HCT116 (cell line): ENCODE results near the gene STAU1. TPM values are rescaled to one million over a fixed set of nuclear protein-coding genes. Genes with fewer than 3 reads are reported as not detected.

Experiments used
- ATAC-seq: fragments of 200-7000 bp; cut with Tn5 transposase; 2 replicates; pipeline ENCODE4 v1.9.1; 2020; ENCODE audit warnings: mild to moderate bottlenecking, moderate library complexity
- BruUV-seq: library from RNA; stranded (reverse); fragments of 400-500 nt; replicated peaks from 2 replicates; lab custom pipeline; 2021; lab: Mats Ljungman, UMichigan
- CTCF ChIA-PET: fragments of 300-600 bp; sonication (Branson Sonifier 250); formaldehyde crosslinking; loops from one replicate; lab custom pipeline; 2021; ENCODE audit warnings: antibody characterized with exemption; lab: Charles Lee
- POLR2A ChIA-PET: fragments of 300-600, 350-600 bp; sonication (Branson Sonifier 250); formaldehyde crosslinking; loops from one replicate; lab custom pipeline; 2021; ENCODE audit warnings: antibody characterized with exemption; lab: Charles Lee
- RAD21 ChIA-PET, 2 experiments: fragments of 300-600 bp; sonication (Branson Sonifier 250); formaldehyde crosslinking; loops; one replicate each; lab custom pipeline; 2023; ENCODE audit warnings: low total read pairs in 2 of 2; ENCODE audit not compliant: uncharacterized antibody in 2 of 2, unreplicated experiment in 2 of 2, low non-redundant PET in 1 of 2; lab: Charles Lee
- DNase-seq: peaks from one replicate; pipeline ENCODE4 v3.0.0-alpha.2; 2010; ENCODE audit warnings: low read depth, low spot score
- H2AFZ ChIP-seq: fragments of 200-600 bp; shearing (Covaris generic), sonication (generic); 2 replicates; pipeline ENCODE4 v1.6.1; 2017; ENCODE audit warnings: low read depth, mixed run types, mixed read lengths, antibody characterized with exemption, low read length; ENCODE audit not compliant: poor library complexity, severe bottlenecking
- H3K27ac ChIP-seq: 2 replicates; pipeline ENCODE4 v1.5.1; 2012; ENCODE audit warnings: low read depth, low read length
- H3K27me3 ChIP-seq: fragments of 200-600 bp; sonication (generic); 2 replicates; pipeline ENCODE4 v1.6.1; 2016; ENCODE audit warnings: mixed run types, low read length, mixed read lengths; ENCODE audit not compliant: insufficient read depth
- H3K36me3 ChIP-seq, 2 experiments: fragments of 200-500 bp in 1 of 2; fragments of 200-600 bp in 1 of 2; sonication (Bioruptor generic) in 1 of 2; sonication (generic) in 1 of 2; 2 replicates each; pipeline versions ENCODE4 v1.5.1 to v1.6.1; 2014 to 2016; ENCODE audit warnings: low read length in 2 of 2, inconsistent platforms in 1 of 2, mixed read lengths in 1 of 2, mixed run types in 1 of 2; ENCODE audit not compliant: insufficient read depth in 2 of 2, control insufficient read depth in 1 of 2
- H3K4me1 ChIP-seq, 2 experiments: fragments of 200-600 bp in 1 of 2; sonication (generic) in 1 of 2; 2 replicates each; pipeline versions ENCODE4 v1.5.1 to v1.6.1; 2012 to 2017; ENCODE audit warnings: low read length in 2 of 2, inconsistent platforms in 1 of 2, mild to moderate bottlenecking in 1 of 2, mixed read lengths in 1 of 2, mixed run types in 1 of 2, moderate library complexity in 1 of 2; ENCODE audit not compliant: insufficient read depth in 2 of 2, control insufficient read depth in 1 of 2
- H3K4me2 ChIP-seq: fragments of 200-600 bp; sonication (generic); 2 replicates; pipeline ENCODE4 v1.6.1; 2017; ENCODE audit warnings: mixed run types, low read length, mixed read lengths
- H3K4me3 ChIP-seq, 2 experiments: fragments of 200-600 bp in 1 of 2; sonication (generic) in 1 of 2; replicated peaks in 1 of 2; 2 replicates each; pipeline ENCODE4 v1.5.1; 2011 to 2016; ENCODE audit warnings: low read length in 2 of 2, control low read depth in 1 of 2, low read depth in 1 of 2, mild to moderate bottlenecking in 1 of 2, mixed read lengths in 1 of 2, mixed run types in 1 of 2
- H3K79me2 ChIP-seq: fragments of 200-600 bp; sonication (generic); 2 replicates; pipeline ENCODE4 v1.6.1; 2017; ENCODE audit warnings: mild to moderate bottlenecking, mixed run types, low read length, moderate library complexity, mixed read lengths; ENCODE audit not compliant: insufficient read depth
- H3K9ac ChIP-seq: fragments of 200-600 bp; sonication (generic); 2 replicates; pipeline ENCODE4 v1.6.1; 2016; ENCODE audit warnings: low read length, mixed read lengths
- H3K9me2 ChIP-seq: fragments of 200-600 bp; sonication (generic), shearing (Covaris generic); 2 replicates; pipeline ENCODE4 v1.6.1; 2017; ENCODE audit warnings: mixed run types, mild to moderate bottlenecking, moderate library complexity; ENCODE audit not compliant: insufficient read depth
- H3K9me3 ChIP-seq, 2 experiments: fragments of 200-500 bp in 1 of 2; fragments of 200-600 bp in 1 of 2; sonication (Bioruptor generic) in 1 of 2; sonication (generic) in 1 of 2; 2 replicates each; pipeline ENCODE4 v1.6.1; 2014 to 2017; ENCODE audit warnings: low read length in 2 of 2, mixed read lengths in 2 of 2, inconsistent platforms in 1 of 2, low read depth in 1 of 2, mild to moderate bottlenecking in 1 of 2, mixed run types in 1 of 2, moderate library complexity in 1 of 2; ENCODE audit not compliant: control insufficient read depth in 1 of 2, insufficient read depth in 1 of 2
- H4K20me1 ChIP-seq: fragments of 200-600 bp; sonication (generic), shearing (Covaris generic); 2 replicates; pipeline ENCODE4 v1.6.1; 2017; ENCODE audit warnings: mixed run types, mild to moderate bottlenecking, moderate library complexity; ENCODE audit not compliant: insufficient read depth
- ATF3 ChIP-seq: IDR thresholded peaks from 2 replicates; pipeline ENCODE4 v1.6.1; 2012
- ELF1 ChIP-seq: IDR thresholded peaks from 2 replicates; pipeline ENCODE4 v1.6.1; 2012; ENCODE audit warnings: low read depth, borderline replicate concordance
- POLR2A ChIP-seq: IDR thresholded peaks from 2 replicates; pipeline ENCODE4 v1.7.0; 2011; ENCODE audit warnings: borderline replicate concordance; ENCODE audit not compliant: insufficient read depth, insufficient read length; ENCODE audit errors: extremely low read depth
- RAD21 ChIP-seq: IDR thresholded peaks from 2 replicates; pipeline ENCODE4 v1.6.1; 2012; ENCODE audit warnings: low read depth, mild to moderate bottlenecking
- REST ChIP-seq: IDR thresholded peaks from 2 replicates; pipeline ENCODE4 v1.6.1; 2012; ENCODE audit warnings: low read depth
- SP1 ChIP-seq: IDR thresholded peaks from 2 replicates; pipeline ENCODE4 v1.6.1; 2012; ENCODE audit warnings: low read depth
- SRF ChIP-seq: IDR thresholded peaks from 2 replicates; pipeline ENCODE4 v1.6.1; 2012; ENCODE audit warnings: low read depth
- ZBTB33 ChIP-seq: IDR thresholded peaks from 2 replicates; pipeline ENCODE4 v1.6.1; 2011; ENCODE audit warnings: mild to moderate bottlenecking, low read length, moderate library complexity; ENCODE audit not compliant: insufficient replicate concordance; ENCODE audit errors: extremely low read depth
- ZFX ChIP-seq: fragments of 450-650 bp; IDR thresholded peaks from 2 replicates; pipeline ENCODE4 v1.6.1; 2017
- intact Hi-C: fragments of 100-400 bp; cut with micrococcal nuclease; formaldehyde crosslinking; loops from 2 replicates; pipeline ENCODE4 v1.10.0; 2022
- total RNA-seq: library from RNA; stranded (reverse); gene quantifications from one replicate; pipeline ENCODE4 v1.2.1, GENCODE V29; 2021; ENCODE audit not compliant: unreplicated experiment

STAU1 gene
- total RNA-seq, 1 experiment from 2014 or later = 90.3 TPM

- ATAC-seq = no peak
- BruUV-seq = no TSS peak
- DNase-seq = no peak
- 0 out of 4 replicates have a peak, but pooled peaks cover 0 to 4% of the 10 kb centered on the region in 2 experiments for H3K36me3 ChIP-seq
- no peaks in the 10 kb centered on the region for H3K4me1 ChIP-seq
- H3K4me2 ChIP-seq = no peak overlapping the region
- RAD21 ChIA-PET = no interaction called here
- no peak overlapping the region for H3K9ac ChIP-seq
- CTCF ChIA-PET = no interaction called here
- H3K27ac ChIP-seq = no peak overlapping the region
- H3K27me3 ChIP-seq = no peaks in the 10 kb centered on the region
- peaks cover 85% of the 10 kb centered on the region for H3K79me2 ChIP-seq
- intact Hi-C loops = no loop called here
- TF ChIP-seq ZFX (no peak), RAD21 (no peak), ATF3 (no peak), REST (no peak), SRF (no peak), ZBTB33 (no peak), SP1 (no peak), POLR2A (no peak), ELF1 (no peak)
- no peaks in the 10 kb centered on the region for H4K20me1 ChIP-seq
- no peaks in the 10 kb centered on the region for H3K9me3 ChIP-seq
- H3K4me3 ChIP-seq = no peak overlapping the region
- H3K9me2 ChIP-seq = no peaks in the 10 kb centered on the region
- POLR2A ChIA-PET = no interaction called here
- H2AFZ ChIP-seq = no peak overlapping the region
These were observed 26.5 kb downstream of the STAU1 start for GRCh38 chr20:49161428-49162152.
